Colon (tissue), 2 donors: ENCODE results near the gene MUC13.

ENCODE experiments used
- FAIRE-seq: peaks from 2 replicates; lab custom pipeline; 2012; peaks lifted over from hg19 to GRCh38; lab: Jason Lieb, UNC
- donor health status: control.
- donor health status: control.

MUC13 gene

DNA sequence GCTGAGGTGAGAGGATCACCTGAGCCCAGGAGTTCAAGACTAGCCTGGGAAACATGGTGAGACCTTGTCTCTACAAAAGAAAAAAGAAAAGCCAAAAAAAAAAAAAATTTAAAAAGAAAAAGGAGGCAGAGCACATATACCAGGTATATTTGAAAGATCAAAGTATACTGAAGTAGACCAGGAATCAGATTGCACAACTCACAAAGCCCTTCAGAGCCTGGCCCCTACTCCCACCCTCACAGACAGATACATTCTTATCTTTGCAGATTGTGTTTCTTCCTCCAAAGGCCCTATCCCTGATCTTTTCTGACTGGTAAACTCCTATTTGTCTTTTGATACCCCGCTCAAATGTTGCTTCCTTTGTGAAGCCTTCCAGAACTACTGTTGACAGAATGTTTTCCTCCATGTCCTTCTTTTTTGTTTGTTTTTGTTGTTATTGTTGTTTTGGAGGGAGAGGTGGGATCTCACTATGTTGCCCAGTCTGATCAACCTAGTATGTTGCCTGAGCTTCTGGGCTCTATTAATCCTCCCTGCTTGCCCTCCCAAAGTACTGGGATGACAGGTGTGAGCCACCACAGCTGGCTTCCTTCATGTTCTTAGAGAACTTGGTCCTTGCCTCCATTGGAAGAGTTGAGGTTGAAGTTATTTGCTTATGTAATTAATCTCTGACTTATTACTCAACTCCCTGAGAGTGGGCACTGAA is 37.6 kb downstream of the MUC13 start:
- no peak for FAIRE-seq

DNA sequence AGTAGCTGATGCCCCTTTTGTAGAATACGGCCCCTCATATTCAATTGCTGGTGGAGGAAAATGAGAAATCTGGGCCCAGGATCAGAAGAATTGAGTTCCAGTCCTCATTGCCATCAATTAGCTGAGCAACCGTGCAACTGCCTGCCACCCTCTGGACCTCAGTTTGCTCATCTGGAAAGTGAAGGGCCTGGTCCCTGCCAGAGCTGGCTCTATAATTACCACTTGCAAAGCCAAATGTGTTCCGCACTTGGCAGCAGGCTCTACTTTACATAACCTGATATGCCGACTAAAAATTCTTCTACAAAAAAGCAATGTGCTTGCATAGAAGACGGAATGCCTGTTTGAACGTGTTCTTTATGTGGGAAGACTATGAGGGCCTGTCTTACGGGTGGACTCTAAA is 38.8 kb downstream of the MUC13 start:
- FAIRE-seq = no peak

DNA sequence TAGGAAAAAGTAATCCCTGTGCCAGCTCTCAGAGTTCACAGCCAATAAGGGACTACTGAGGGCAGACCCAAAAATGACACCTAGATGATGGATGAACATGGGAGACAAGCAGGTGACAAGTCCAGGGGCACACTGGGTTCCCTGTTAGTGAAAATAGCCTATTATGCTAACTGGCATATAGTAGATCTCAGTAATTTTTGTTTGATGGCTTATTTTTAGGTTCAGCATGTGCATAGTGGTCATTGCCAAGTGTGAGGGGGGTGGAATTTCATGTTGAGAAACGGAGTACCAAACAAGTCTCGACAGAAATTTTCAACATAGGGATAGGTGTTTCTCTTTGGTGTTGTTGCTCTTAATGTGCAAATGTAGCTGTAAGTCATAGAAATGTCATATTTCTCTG is 41.0 kb downstream of the MUC13 start:
- no peak for FAIRE-seq

DNA sequence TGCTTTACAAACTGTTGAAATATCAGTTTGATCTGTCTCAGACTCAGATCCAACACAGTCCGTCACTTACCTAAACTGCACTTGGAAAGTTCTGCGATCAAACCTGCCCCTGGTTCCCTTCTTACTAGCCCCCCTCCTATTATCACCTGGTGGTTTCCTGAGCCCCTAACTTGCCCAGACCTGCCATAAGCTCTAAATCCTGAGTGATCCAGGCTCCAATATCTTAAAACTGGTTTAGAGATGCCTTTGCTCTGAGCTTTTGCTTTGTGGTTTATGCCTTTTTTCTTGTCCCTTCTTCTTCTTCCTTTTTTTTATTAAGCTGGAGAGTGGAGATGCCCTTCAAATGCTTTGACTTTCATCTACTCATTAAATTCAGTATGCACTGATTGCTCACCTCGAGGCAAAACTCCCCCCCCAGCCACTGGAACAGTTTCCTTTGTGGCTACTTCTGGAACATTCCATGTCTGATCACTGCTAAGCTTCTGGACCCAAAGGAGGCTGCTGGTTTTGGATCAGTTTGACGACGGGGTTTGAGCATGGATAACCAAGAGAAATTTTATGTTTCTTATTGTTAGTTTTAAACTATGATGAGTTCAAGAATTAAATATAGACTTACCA is 43.9 kb downstream of the MUC13 start:
- FAIRE-seq = no peak

DNA sequence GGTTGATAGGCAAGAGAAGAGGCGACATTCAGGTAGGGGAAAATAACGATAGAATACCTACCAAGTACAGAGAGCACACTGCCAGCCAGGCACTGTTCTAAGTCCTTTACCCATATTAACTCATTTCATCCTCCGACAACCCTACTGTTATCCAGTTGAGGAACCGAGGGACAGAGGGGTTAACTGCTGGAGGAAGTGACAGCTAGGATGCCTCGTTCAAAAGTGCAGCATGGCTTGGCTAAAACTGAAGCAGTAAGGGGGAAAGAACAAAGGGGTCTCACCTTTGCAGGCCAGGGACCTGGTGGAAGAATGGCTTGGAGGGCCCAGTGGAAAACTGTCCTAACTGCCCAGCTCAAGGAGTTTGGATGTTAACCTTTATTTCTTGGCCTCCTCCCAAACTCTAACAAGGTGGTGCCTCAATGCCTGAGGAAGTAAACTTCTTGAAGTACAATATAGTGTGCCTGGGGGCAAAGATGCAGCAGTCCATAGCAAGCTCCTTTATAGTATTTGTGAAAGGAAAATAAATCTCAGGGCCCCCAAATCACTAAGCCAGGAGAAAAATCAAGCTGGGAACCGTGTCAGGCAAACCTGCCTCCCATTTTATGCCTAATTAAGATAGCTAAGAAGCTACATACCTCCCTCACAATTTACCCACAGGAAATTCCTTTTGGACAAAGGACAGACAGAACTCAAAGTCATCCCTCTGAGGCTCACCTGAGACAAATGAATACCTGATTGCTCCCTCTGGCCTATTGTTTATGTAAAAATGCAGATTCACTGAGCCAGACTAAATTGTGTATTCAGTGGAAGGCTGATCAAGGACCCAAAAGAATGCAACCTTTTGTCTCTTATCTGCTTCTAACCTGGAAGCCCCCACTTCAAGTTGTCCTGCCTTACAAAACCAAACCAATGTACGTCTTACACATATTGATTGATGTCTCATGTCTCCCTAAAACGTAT is 45.8 kb downstream of the MUC13 start:
- no peak for FAIRE-seq

DNA sequence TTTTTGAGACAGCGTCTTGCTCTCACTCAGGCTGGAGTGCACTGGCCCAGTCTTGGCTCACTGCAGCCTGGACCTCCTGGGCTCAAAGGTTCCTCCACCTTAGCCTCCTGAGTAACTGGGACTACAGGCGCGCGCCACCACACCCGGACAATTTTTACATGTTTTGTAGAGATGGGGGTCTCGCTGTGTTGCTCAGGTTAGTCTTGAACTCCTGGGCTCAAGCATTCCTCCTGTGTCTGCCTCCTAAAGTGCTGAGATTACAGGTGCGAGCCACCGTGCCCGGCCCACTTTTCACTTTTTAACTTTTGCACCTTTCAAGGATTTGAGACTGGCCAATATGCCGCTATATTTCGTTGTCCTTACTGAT is 46.6 kb downstream of the MUC13 start:
- FAIRE-seq = no peak

DNA sequence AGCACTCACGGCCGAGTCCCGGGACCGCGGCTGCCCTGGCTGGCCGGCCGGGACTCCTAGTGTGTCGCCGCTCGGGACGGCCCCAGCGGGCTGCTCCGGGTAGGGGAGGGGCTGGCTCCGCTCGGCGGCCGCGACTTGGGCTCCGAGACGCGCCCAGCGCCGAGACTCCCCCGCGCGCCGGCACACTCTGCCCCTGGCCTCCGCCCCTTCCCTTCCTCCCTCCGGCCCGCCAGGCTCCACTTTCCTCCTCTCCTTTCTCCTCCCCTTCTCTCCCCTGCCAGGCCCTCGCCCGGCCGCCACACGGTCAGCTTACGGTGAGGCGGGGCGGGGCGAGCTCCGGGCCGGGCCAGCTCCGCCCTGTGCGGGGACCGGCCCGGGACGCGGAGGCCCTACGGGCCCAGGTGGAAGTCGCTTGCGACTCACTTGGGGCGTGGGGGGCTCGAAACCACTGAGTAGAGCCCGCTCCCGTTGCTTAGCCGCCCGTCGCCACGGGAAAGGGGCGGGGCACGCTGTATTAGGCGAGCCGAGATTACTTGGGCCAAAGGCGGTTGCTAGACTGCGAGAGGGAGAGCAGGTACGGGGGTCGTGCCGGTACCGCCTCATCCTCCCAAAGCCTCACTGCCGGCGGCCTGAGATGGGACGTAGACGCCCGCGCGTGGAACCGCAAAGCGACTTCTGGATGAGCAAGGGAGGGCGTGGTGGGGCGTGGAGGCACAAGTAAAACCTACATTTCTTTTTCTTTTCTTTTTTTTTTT is 47.2 kb downstream of the MUC13 start, which contains the start of gene ITGB5:
Gene ITGB5, minus strand, starts transcription at position 189 of the 755 bp plus-strand sequence. CDS start 365 bp downstream, outside the sequence.
- no peak for FAIRE-seq

DNA sequence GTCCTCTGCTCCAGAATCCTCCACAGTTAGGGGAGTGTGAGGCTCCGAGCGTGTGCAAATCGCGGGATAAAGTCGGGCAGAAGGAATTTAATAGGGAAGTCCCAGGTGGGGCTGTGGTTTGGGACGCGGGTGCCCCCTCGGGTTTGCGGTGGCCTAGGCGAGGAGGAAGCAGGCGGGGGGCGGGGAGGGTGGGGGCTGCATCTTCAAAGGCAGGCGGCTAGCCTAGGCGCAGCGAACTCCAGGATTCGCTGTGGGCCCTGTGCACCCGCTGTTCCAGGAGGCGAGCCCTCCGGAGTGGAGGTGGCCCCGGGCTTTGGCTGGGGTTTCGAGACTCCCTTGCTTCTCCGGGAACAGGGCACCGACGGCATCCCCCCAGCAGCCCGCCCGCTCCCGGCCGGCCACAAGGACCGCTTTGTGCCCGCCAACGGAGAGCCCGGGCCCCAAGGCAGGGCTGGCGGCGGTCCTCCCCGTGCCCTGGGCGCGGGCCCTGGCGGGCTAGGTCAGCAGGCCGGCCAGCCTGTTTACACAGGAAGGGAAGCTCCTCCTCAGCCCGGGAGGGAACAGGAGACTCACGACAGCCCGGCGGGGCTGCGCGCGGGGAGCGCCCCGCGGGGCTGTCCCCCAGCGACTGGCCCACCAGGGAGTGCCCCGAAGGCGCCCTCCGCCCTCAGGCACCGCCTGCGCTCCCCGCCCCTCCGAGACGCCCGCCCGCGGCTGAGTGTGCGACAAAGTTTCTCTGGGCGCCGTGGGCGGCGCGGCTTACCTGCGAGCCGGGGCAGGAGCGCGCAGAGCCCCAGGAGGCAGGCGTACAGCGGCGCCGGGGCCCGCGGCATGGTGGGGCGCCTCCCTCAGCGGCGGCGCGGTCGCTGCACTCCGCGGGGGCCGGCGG is 48.1 kb downstream of the MUC13 start:
- FAIRE-seq = no peak

DNA sequence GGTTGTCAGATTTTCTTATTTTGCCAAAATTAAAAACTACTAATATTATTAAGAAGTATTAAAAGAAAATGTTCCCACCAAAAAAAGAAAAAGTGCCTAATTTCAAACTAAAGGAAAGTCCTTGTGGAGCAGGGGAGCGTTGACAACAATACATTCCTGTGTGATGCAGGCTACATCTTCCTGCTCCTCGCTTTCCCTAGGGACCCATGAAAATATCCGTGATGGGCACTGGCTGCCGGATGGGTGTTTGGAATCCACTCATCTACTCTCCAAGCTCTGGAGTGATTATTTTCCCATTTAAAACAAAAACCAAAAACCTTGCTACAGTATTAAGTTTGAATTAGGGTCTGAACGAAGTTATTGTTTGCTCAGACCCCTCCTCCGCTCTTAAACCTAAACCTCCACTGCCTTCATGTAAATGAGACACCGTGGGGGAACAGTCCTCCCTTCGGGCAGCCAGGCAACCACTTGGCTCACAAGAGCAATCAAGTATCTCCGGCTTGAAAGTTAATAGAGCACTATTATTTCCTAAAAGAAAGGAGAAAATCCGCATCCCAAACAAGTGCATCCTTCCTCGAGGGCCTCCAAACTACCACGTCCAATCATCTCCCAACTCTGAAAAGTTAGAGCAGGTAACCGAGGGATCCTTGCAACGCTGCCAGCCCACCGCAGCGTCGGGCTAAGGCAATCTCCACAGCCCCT is 48.9 kb downstream of the MUC13 start:
- no peak for FAIRE-seq

DNA sequence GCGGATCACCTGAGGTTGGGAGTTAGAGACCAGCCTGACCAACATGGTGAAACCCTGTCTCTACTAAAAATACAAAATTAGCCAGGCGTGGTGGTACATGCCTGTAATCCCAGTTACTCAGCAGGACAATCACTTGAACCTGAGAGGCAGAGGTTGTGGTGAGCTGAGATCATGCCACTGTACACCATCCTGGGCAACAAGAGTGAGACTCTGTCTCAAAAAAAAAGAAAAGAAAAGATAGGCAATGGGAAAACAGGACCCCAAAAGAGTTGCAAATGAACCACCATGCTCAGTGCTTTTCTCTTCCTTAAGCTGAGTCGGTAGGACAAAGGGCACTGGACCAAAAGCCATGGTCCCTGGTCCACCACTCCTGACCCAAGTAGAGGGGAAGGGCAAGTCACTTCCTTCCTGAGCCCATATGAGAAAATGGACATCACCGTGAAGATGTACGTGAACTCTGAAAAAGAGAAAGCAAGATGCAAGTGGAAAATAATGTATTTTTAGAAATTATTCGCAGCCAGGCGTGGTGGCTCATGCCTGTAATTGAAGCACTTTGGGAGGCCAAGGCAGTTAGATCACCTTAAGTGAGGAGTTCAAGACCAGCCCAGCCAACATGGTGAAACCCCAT is 50.0 kb downstream of the MUC13 start:
- FAIRE-seq = no peak

DNA sequence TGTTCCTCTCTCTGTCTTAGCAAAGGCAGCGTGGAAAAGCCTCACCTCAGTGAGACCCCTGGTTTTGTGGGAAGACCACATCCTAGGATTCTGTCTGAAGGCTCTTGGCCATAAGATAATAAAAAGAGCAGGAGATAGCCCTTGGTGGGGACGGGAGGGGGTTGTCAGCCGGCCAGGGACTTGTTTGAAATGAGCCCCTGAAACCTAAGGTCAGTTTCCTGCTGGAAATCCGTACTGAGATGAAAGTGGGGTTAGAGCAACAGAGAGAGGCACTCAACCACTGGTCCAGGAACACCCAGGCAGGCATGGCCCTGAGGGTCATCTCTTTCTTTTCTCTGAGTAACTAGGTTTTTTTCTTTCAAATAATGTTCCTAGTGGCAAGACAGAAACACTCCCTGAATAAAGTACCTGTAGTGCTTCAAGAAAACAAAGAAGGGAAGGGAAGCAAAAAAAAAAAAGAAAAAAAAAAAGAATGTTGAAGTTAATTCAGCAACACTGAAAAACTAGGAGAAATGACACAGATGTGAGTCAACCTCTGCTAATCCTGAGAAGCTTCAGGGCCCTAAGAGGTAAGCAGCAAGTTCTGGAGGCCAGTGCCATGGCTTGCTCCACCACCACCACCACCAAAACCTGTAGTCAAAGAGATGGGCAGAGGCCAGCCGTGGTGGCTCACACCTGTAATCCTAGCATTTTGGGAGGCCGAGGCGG is 50.6 kb downstream of the MUC13 start:
- no peak for FAIRE-seq

DNA sequence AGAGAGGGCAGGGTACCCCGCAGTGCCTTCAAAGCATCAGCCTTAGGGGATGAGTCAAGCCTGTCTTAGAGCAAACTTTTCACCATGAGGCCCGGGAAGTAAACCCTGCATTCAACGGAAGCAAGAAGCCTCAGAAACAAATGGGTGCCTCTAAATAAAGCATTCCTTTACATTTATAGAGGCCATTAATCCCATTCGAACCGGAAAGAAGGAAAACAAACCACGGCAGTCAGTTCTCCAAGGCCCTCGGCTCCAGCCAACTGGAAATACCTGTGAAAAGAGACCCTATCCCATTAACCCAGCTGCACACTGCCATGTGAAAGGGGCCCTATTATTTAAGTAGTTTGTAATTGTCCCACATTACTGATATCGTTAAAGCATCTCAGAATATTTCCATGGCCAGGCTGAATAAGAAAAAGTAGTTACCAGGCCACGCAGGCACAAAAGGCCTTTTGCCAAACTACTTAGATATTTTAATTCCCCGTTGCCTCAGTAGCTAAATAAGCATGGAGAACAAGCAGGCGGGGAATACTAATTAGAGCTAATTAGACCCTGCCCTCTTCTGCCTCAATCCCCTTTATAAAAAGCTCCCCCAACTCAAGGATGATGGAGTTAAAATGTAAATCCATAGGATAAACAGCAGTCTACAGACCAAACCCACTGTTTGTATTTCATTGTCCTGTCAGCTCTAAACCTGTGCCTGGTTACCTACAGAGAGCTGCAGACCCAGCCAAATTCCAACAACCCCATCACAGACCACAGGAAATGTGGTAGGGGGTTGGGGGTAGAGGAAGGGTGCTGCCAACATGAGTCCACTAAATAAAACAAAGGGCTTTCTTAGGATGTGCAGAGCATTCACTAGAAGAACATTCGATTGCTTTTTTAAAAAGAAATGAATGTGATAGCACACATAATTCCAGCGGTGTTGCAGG is 51.5 kb downstream of the MUC13 start:
- no peak for FAIRE-seq

DNA sequence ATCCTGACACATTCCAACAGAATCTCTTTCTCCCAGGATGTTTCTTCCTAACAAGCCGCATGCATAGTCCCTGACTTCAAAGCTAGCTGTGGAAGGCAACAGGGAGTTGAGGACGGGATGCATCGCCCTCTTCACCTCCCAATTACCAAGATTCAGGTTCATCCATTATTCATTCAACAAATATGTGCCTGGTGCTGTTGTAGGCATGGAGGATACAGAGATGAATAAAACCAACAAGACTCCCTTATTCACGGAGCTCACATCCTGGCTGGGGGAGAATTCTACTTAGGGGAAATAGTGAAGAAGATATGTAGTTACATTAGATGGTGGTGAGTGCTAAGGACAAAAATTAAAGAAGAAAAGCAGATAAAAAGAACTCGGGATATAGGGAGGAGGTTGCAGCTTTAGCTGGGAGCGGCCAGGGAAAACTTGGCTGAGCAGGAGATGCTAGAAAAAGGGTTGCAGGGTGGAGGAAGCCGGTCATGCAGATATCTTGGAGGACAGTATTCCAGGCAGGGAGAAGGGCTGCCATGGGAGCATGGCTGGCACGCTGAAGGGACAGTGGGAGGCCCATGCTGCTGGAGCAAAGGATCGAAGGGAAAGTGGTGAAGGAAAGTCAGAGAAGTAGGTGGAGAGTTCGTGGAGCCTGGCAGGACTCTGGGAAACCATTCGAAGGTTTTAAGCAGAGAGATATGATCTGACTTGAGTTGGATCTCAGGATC is 52.4 kb downstream of the MUC13 start:
- FAIRE-seq = no peak

DNA sequence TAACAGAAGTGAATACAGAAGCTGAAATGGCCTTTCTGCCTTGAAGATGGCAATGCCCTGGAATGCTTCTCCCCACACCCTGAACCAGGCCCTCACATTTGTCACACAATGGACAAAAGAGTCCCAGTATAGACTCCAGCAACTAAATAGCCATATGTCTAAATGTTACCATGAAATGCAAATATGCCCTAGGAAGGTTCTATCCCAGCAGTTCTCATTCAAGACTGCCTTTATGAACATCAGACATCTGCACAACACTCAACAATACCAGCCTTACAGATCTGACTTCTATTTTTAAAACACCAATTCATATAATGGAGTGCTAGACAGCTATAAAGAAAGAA is 55.2 kb downstream of the MUC13 start:
- no peak for FAIRE-seq

DNA sequence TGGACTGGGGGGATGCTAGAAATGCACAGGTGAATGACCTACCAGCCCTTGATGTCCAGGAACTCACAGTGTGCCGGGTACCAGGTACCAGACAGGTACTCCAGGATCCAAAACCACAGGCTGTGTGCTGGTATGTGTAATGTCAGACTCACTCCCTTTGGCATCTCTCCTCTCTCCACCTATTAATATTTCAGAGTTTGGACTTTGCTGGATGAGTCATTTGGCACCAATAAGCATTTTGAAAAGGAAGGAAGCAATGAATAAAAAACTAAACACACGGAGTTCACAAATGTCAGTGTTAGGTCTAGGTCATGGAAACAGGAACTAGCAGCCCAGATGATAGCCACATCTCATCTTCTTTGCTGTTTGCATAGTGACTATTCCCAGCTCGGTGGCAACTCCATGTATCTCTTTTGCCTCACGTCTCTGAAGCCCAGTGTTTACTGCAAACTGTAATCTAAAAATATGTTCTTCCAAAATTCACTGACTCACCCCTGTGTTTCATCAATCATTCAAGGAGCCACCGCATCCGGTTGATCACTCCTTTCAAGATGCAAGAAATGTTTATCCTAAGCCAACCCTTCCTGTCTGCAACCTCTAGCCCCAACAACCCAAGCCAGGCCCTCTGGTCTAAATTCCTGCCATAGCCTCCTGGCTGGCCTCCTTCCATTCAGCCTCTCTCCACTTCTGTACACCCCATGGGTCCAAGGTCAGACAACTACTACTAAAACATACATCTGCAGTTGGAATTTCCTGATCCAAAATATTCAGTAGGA is 55.8 kb downstream of the MUC13 start:
- FAIRE-seq = no peak

DNA sequence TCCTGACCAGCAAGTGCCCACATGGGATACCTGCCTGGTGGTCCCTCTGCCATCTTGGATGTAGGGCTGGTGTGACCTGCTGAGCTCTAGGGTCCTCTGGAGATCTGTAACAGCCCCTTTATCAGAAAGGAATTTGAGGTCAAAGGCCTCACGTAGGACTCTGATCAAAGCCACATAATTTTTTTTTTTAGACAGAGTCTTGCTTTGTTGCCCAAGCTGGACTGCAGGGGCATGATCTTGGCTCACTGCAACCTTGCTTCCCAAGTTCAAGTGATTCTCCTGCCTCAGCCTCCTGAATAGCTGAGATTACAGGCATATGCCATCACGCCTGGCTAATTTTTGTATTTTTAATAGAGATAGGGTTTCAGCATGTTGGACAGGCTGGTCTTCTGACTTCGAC is 56.9 kb downstream of the MUC13 start:
- FAIRE-seq = no peak

DNA sequence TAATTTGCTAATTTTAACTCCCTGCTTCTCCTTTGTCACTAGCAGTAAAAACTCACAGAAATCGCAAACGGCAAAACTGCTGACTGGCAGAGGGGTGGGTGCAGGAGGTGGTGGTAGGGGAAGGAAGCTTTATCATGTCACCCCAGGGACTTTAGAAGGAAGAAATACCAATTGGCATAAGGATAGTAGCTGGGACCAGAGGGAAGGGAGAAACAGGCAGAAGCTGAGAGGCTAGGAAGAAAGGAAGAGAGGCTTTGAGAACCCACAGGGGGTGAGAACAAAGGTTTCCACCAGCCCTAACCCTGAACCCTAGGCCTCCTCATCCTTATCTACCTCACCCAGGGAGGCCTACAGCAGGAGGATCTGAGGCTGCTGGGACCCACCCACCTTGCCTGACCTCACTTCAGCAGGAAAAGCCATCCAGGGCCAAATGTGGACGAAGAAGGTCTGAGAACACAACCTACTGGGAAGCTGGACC is 58.1 kb downstream of the MUC13 start:
- no peak for FAIRE-seq
